Smooth muscle cell of the brain vasculature (primary cell): ENCODE results near the gene PIGV.
"Not testable (repeated sequence)": the region's sequence is repeated elsewhere in the genome, so short reads cannot be mapped to it uniquely, and the experiment has no call there.

ENCODE experiments used
- DNase-seq: peaks from one replicate; pipeline ENCODE4 v3.0.0-alpha.2; 2012; ENCODE audit warnings: low read depth, low spot score

PIGV gene

GRCh38 chr1:26832249-26832960 lies 44.7 kb downstream of the PIGV start:
- DNase-seq, result no peak

GRCh38 chr1:26833432-26834405 lies 46.0 kb downstream of the PIGV start:
- DNase-seq, result no peak

GRCh38 chr1:26837665-26838064 lies 49.9 kb downstream of the PIGV start:
- DNase-seq, result not testable (repeated sequence)

GRCh38 chr1:26838474-26839338 lies 51.0 kb downstream of the PIGV start:
- no peak for DNase-seq

GRCh38 chr1:26839339-26839722 lies 51.6 kb downstream of the PIGV start:
- DNase-seq, result no peak

- no peak for DNase-seq
Measured at GRCh38 chr1:26839779-26840178, 52.0 kb downstream of the PIGV start.

GRCh38 chr1:26844424-26845196 lies 56.9 kb downstream of the PIGV start:
- no peak for DNase-seq

- not testable (repeated sequence) for DNase-seq
Measured at GRCh38 chr1:26847826-26848225, 60.1 kb downstream of the PIGV start.
